GM12878 (cell line): Measurements from ENCODE around the gene SPATA16. TPM values are rescaled to one million over a fixed set of nuclear protein-coding genes. Genes with fewer than 3 reads are reported as not detected.

Source experiments
- ATAC-seq: fragments of 200-7000 bp; cut with Tn5 transposase; 3 replicates; pipeline ENCODE4 v1.9.1; 2020; ENCODE audit warnings: mild to moderate bottlenecking, moderate library complexity
- BruUV-seq: library from RNA; stranded (reverse); fragments of 400-500 nt; replicated peaks from 2 replicates; lab custom pipeline; 2021; lab: Mats Ljungman, UMichigan
- CTCF ChIA-PET: fragments of 300-600 bp; sonication (Branson Sonifier 250); formaldehyde crosslinking; extraction: SDS; loops from one replicate; lab custom pipeline; 2021; ENCODE audit warnings: inconsistent platforms; lab: Yijun Ruan, JAX
- POLR2A ChIA-PET: fragments of 350-600 bp; formaldehyde crosslinking; extraction: SDS; loops from one replicate; lab custom pipeline; 2021; ENCODE audit warnings: inconsistent platforms; lab: Charles Lee
- RAD21 ChIA-PET: fragments of 300-600 bp; sonication (Branson Sonifier 250); formaldehyde crosslinking; loops from one replicate; lab custom pipeline; 2023; ENCODE audit warnings: antibody characterized with exemption; ENCODE audit not compliant: unreplicated experiment; lab: Charles Lee
- SMC1A ChIA-PET: fragments of 300-600 bp; sonication (Branson Sonifier 250); formaldehyde crosslinking; loops from one replicate; lab custom pipeline; 2023; ENCODE audit not compliant: unreplicated experiment, uncharacterized antibody; lab: Charles Lee
- DNase-seq: peaks from one replicate; pipeline ENCODE4 v3.0.0-alpha.2; 2011; ENCODE audit warnings: low read depth, low spot score
- FAIRE-seq: peaks from 3 replicates; lab custom pipeline; 2011; peaks lifted over from hg19 to GRCh38; lab: Jason Lieb, UNC
- H2AFZ ChIP-seq: 2 replicates; pipeline ENCODE4 v1.6.0; 2011; ENCODE audit warnings: low read depth, low read length, control low read depth; ENCODE audit not compliant: control insufficient read depth
- H3K27ac ChIP-seq: 2 replicates; pipeline ENCODE4 v1.5.1; 2011; ENCODE audit warnings: control low read depth; ENCODE audit not compliant: control insufficient read depth, insufficient read depth
- H3K27me3 ChIP-seq, 2 experiments: replicated peaks in 1 of 2; 2 replicates each; pipeline versions ENCODE4 v1.6.0 to v1.6.1; 2011; ENCODE audit warnings: low read length in 1 of 2; ENCODE audit not compliant: control insufficient read depth in 2 of 2, insufficient read depth in 2 of 2
- H3K36me3 ChIP-seq, 2 experiments: 2 replicates each; pipeline ENCODE4 v1.5.1; 2011; ENCODE audit warnings: low read length in 1 of 2; ENCODE audit not compliant: control insufficient read depth in 2 of 2, insufficient read depth in 2 of 2
- H3K4me1 ChIP-seq: 2 replicates; pipeline ENCODE4 v1.6.1; 2011; ENCODE audit warnings: mild to moderate bottlenecking, low read length, moderate library complexity, mixed read lengths; ENCODE audit not compliant: control insufficient read depth, insufficient read depth
- H3K4me2 ChIP-seq: 2 replicates; pipeline ENCODE4 v1.6.0; 2011; ENCODE audit warnings: control low read depth; ENCODE audit not compliant: control insufficient read depth, insufficient read depth
- H3K4me3 ChIP-seq: fragments of 200-600 bp; sonication (generic); 2 replicates; pipeline ENCODE4 v1.5.1; 2016
- H3K79me2 ChIP-seq: 2 replicates; pipeline ENCODE4 v1.6.0; 2011; ENCODE audit warnings: low read length; ENCODE audit not compliant: control insufficient read depth, insufficient read depth
- H3K9ac ChIP-seq: 2 replicates; pipeline ENCODE4 v1.8.0; 2011; ENCODE audit warnings: low read length, control low read depth, mixed read lengths; ENCODE audit not compliant: control insufficient read depth, insufficient read depth
- H3K9me3 ChIP-seq: replicated peaks from 3 replicates; pipeline ENCODE4 v1.5.1; 2011; ENCODE audit warnings: mild to moderate bottlenecking, low read length; ENCODE audit not compliant: control insufficient read depth, insufficient read depth
- H4K20me1 ChIP-seq: 2 replicates; pipeline ENCODE4 v1.6.0; 2011; ENCODE audit not compliant: control insufficient read depth, insufficient read depth
- CHD1 ChIP-seq: IDR thresholded peaks from 2 replicates; pipeline ENCODE4 v1.6.1; 2012; ENCODE audit warnings: low read depth, low read length, improper control_type of control experiment
- CHD4 ChIP-seq: fragments of 200-600 bp; sonication (generic); IDR thresholded peaks from 2 replicates; pipeline ENCODE4 v1.6.1; 2016; ENCODE audit warnings: mild to moderate bottlenecking
- DPF2 ChIP-seq: fragments of 450-650 bp; IDR thresholded peaks from 2 replicates; pipeline ENCODE4 v1.6.1; 2017; ENCODE audit warnings: mild to moderate bottlenecking
- KLF5 ChIP-seq: fragments of 450-650 bp; IDR thresholded peaks from 2 replicates; pipeline ENCODE4 v1.6.1; 2014; ENCODE audit warnings: mild to moderate bottlenecking; ENCODE audit not compliant: partially characterized antibody
- NRF1 ChIP-seq: conservative IDR thresholded peaks from 2 replicates; pipeline ENCODE4 v1.6.1; 2011; ENCODE audit warnings: mild to moderate bottlenecking, low read depth, low read length, improper control_type of control experiment
- PAX5 ChIP-seq: IDR thresholded peaks from 2 replicates; pipeline ENCODE4 v1.6.1; 2011; ENCODE audit warnings: low read depth, low read length, borderline replicate concordance
- SIN3A ChIP-seq: IDR thresholded peaks from 2 replicates; pipeline ENCODE4 v1.6.1; 2012; ENCODE audit warnings: low read depth, low read length, improper control_type of control experiment
- SMAD1 ChIP-seq: fragments of 450-650 bp; IDR thresholded peaks from 2 replicates; pipeline ENCODE4 v1.6.1; 2018; ENCODE audit warnings: mild to moderate bottlenecking, low read depth; ENCODE audit not compliant: partially characterized antibody
- ZNF24 ChIP-seq: fragments of 450-650 bp; IDR thresholded peaks from 2 replicates; pipeline ENCODE4 v1.6.1; 2017; ENCODE audit warnings: antibody characterized with exemption, mild to moderate bottlenecking
- WGBS: methylation state at CpG from one replicate; pipeline ENCODE4 v1.1.6; 2016; ENCODE audit warnings: low lambda C conversion rate; ENCODE audit not compliant: insufficient replicate concordance, insufficient coverage; ENCODE audit errors: missing lambda C conversion rate; 5-methylcytosine and 5-hydroxymethylcytosine counted together
- in situ Hi-C: fragments of 300-500 bp; cut with MboI; formaldehyde crosslinking; loops from 9 replicates; pipeline ENCODE4 v1.14.3; 2018; ENCODE audit warnings: mixed read lengths
- intact Hi-C: fragments of 100-400 bp; cut with micrococcal nuclease; formaldehyde crosslinking; loops from one replicate; pipeline ENCODE4 v1.14.2; 2022; ENCODE audit not compliant: unreplicated experiment
- polyA plus RNA-seq, 11 experiments: library from polyadenylated mRNA; depleted of rRNA in 4 of 11; unstranded in 6 of 11; stranded (reverse) in 5 of 11; fragments of >200 nt; fragmentation: Nextera tagmentation in 4 of 11; fragmentation: Illumina TruSeq in 1 of 11; extraction: Ambion mirVana in 4 of 11; extraction: Trizol in 1 of 11; gene quantifications; 1 replicate in 1 of 11; 2 replicates in 10 of 11; pipeline versions ENCODE4 v1.2.1 to v1.2.3, GENCODE V29; 2011 to 2016; ENCODE audit warnings: inconsistent platforms in 2 of 11, missing spikeins in 2 of 11, low read depth in 1 of 11
- total RNA-seq, 4 experiments: library from RNA; depleted of rRNA in 3 of 4; stranded (reverse); fragments of >200 nt in 3 of 4; fragmentation: Illumina TruSeq in 1 of 4; extraction: Trizol in 1 of 4; gene quantifications; 2 replicates each; pipeline versions ENCODE4 v1.2.1 to v1.2.3, GENCODE V29; 2013 to 2021
- TF ChIP-seq, protein P1 (sequence below): fragments of 150-350 bp; IDR thresholded peaks from 2 replicates; pipeline ENCODE4 v1.6.1; 2014; ENCODE audit warnings: mild to moderate bottlenecking, low read depth, low read length
- TF ChIP-seq, protein P2 (sequence below): fragments of 450-650 bp; formaldehyde crosslinking; IDR thresholded peaks from 2 replicates; pipeline ENCODE4 v1.4.0; 2022; ENCODE audit warnings: mild to moderate bottlenecking, moderate library complexity
- TF ChIP-seq, protein P3 (sequence below): fragments of 450-650 bp; IDR thresholded peaks from 2 replicates; pipeline ENCODE4 v1.6.1; 2018; ENCODE audit warnings: mild to moderate bottlenecking, low read depth, moderate library complexity; ENCODE audit not compliant: partially characterized antibody
- TF ChIP-seq, protein P4 (sequence below): fragments of 450-650 bp; IDR thresholded peaks from 2 replicates; pipeline ENCODE4 v1.6.1; 2017; ENCODE audit warnings: low read depth, mild to moderate bottlenecking, moderate library complexity

Gene SPATA16
- total and polyA plus RNA-seq, 10 of the 15 experiments (the other 5 are each of a cell fraction or from before 2014, with no cell fraction given): 0.04 TPM; not detected in 9

DNA sequence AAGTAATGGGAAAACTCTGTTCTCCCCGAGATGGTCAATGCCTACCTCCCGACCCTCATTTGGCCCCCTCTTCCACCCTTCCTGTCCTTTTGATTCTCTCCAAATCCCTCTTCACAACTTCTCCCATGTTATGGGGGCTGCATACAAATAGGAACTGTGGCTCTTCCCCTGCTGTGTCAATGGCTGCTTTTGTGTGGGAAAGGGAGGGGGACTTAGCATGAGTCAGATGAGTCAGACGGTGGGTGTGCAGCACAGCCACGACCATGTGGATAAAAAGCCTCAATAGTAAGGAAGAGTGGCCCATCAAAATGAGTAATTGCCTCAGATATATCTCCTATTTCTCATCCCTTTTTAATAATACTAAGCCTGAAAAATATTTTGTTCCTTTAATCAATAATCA is 31.9 kb downstream of the SPATA16 start (continued):
- TF ChIP-seq, protein P1, sequence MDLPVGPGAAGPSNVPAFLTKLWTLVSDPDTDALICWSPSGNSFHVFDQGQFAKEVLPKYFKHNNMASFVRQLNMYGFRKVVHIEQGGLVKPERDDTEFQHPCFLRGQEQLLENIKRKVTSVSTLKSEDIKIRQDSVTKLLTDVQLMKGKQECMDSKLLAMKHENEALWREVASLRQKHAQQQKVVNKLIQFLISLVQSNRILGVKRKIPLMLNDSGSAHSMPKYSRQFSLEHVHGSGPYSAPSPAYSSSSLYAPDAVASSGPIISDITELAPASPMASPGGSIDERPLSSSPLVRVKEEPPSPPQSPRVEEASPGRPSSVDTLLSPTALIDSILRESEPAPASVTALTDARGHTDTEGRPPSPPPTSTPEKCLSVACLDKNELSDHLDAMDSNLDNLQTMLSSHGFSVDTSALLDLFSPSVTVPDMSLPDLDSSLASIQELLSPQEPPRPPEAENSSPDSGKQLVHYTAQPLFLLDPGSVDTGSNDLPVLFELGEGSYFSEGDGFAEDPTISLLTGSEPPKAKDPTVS: no peak
- TF ChIP-seq, protein P2, sequence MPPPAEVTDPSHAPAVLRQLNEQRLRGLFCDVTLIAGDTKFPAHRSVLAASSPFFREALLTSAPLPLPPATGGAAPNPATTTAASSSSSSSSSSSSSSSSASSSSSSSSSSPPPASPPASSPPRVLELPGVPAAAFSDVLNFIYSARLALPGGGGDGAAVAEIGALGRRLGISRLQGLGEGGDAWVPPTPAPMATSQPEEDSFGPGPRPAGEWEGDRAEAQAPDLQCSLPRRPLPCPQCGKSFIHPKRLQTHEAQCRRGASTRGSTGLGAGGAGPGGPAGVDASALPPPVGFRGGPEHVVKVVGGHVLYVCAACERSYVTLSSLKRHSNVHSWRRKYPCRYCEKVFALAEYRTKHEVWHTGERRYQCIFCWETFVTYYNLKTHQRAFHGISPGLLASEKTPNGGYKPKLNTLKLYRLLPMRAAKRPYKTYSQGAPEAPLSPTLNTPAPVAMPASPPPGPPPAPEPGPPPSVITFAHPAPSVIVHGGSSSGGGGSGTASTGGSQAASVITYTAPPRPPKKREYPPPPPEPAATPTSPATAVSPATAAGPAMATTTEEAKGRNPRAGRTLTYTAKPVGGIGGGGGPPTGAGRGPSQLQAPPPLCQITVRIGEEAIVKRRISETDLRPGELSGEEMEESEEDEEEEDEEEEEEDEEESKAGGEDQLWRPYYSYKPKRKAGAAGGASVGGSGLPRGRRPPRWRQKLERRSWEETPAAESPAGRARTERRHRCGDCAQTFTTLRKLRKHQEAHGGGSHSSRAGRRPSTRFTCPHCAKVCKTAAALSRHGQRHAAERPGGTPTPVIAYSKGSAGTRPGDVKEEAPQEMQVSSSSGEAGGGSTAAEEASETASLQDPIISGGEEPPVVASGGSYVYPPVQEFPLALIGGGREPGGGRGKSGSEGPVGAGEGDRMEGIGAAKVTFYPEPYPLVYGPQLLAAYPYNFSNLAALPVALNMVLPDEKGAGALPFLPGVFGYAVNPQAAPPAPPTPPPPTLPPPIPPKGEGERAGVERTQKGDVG (CRISPR knock-in tag): no peak
- TF ChIP-seq, protein P3, sequence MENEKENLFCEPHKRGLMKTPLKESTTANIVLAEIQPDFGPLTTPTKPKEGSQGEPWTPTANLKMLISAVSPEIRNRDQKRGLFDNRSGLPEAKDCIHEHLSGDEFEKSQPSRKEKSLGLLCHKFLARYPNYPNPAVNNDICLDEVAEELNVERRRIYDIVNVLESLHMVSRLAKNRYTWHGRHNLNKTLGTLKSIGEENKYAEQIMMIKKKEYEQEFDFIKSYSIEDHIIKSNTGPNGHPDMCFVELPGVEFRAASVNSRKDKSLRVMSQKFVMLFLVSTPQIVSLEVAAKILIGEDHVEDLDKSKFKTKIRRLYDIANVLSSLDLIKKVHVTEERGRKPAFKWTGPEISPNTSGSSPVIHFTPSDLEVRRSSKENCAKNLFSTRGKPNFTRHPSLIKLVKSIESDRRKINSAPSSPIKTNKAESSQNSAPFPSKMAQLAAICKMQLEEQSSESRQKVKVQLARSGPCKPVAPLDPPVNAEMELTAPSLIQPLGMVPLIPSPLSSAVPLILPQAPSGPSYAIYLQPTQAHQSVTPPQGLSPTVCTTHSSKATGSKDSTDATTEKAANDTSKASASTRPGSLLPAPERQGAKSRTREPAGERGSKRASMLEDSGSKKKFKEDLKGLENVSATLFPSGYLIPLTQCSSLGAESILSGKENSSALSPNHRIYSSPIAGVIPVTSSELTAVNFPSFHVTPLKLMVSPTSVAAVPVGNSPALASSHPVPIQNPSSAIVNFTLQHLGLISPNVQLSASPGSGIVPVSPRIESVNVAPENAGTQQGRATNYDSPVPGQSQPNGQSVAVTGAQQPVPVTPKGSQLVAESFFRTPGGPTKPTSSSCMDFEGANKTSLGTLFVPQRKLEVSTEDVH: no peak

DNA sequence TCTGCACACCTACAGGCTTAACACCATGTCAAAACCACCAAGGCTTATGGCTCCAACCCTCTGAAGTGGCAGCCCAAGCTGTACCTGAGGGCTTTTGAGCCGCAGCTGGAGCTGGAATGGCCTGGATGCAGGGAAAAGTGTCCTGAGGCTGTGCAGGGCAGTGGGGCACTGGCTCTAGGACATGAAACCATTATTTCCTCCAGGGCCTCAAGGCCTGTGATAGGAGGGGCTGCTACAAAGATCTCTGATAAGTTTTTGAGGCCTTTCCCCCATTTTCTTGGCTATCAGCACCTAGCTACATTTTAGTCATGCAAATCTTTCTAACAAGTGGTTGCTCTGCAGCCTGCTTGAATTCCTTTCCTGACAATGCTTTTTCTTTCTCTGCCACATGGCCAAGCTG is 37.6 kb downstream of the SPATA16 start:
- Histone ChIP-seq H3K36me3 (no peaks in the 10 kb centered on the region), H3K4me1 (no peaks in the 10 kb centered on the region), H4K20me1 (no peaks in the 10 kb centered on the region), H3K27ac (no peak overlapping the region), H3K4me3 (no peak overlapping the region), H3K4me2 (no peak overlapping the region), H3K9ac (no peak overlapping the region), H3K79me2 (no peaks in the 10 kb centered on the region), H2AFZ (no peak overlapping the region), H3K27me3 (no peaks in the 10 kb centered on the region), H3K9me3 (no peaks in the 10 kb centered on the region; the same call in 2 of the 3 replicates)
- ChIA-PET RAD21 (no interaction called here), SMC1A (interaction anchor here (1.0 kb wide), 1 partner anchor 12 kb away, joined by 4 read pairs; no protein-coding TSS in a partner anchor), CTCF (no interaction called here), POLR2A (no interaction called here)
- no TSS peak for BruUV-seq
- FAIRE-seq: no peak
- intact Hi-C loops (no loop called here), in situ Hi-C loops (no loop called here)
- no peak for DNase-seq
- TF ChIP-seq KLF5: no peak
- TF ChIP-seq DPF2: no peak
- no peak for TF ChIP-seq NRF1
- TF ChIP-seq SIN3A: no peak
- TF ChIP-seq CHD1: no peak
- TF ChIP-seq, protein P4, sequence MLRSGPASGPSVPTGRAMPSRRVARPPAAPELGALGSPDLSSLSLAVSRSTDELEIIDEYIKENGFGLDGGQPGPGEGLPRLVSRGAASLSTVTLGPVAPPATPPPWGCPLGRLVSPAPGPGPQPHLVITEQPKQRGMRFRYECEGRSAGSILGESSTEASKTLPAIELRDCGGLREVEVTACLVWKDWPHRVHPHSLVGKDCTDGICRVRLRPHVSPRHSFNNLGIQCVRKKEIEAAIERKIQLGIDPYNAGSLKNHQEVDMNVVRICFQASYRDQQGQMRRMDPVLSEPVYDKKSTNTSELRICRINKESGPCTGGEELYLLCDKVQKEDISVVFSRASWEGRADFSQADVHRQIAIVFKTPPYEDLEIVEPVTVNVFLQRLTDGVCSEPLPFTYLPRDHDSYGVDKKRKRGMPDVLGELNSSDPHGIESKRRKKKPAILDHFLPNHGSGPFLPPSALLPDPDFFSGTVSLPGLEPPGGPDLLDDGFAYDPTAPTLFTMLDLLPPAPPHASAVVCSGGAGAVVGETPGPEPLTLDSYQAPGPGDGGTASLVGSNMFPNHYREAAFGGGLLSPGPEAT: no peak
- no peak for TF ChIP-seq PAX5
- TF ChIP-seq SMAD1: no peak
- no peak for TF ChIP-seq CHD4
- no peak for TF ChIP-seq ZNF24
- WGBS: 0% methylated on average over 1 of the region's 1 CpG
- no peak for ATAC-seq
